ENCODE measurements around the gene GRIP2. TPM values are rescaled to one million over a fixed set of nuclear protein-coding genes. Genes with fewer than 3 reads are reported as not detected.

Gene GRIP2
- total RNA-seq = not detected in 2 replicates

DNA sequence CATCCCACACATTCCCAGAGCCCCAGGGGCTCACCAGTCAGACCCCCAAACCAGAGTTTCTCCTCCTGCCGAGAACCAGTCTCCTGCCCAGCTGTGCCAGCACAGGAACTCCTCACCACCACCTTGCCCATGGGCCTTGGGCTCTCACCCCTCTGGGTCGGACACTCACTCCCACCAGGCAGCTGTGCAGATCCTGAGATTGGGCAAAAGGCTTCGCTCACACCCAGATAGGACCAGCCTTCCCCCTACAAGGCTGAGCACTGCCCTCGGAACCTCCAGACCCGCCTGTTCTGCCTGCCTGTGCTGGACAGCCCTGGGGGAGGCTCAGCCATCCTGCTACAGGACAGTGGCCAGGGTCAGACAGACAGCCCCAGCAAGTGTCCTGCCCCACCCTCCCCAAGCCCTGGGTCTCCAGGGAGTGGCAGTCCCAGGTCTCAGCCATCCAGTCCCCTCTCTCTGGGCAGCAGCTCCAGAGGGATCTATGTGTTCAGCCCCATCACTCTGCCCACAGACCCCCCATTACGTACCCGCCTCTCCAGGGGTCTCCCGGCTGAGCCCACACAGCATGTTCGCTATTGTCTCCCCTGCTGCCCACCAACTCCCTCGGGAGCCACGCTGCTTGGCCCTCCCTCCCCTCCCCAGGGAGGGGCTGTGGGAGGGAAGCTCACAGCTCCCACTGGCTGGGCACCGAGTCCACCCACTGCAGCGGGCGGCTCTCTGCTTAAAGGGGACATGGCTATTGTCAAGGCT lies at the start of gene GRIP2:
Gene GRIP2, minus strand, starts transcription at position 601 of the 750 bp plus-strand sequence. Its CDS starts 34 bp downstream, at position 567.
- H3K9me3 Mint-ChIP-seq = no peaks in the 10 kb centered on the region
- H3K27me3 Mint-ChIP-seq (ENCODE audit: insufficient read depth) = no peaks in the 10 kb centered on the region
- no peaks in the 10 kb centered on the region for H3K36me3 Mint-ChIP-seq (ENCODE audit: low read depth)
- intact Hi-C loops (cut with micrococcal nuclease) = no loop called here
- DNase-seq (ENCODE audit: low spot score) = no peak
- no peaks in the 10 kb centered on the region for H3K4me1 Mint-ChIP-seq (ENCODE audit: low read depth)
- no peak within 1 kb of the TSS for H3K27ac Mint-ChIP-seq
- no peak within 1 kb of the TSS for H3K4me3 Mint-ChIP-seq

DNA sequence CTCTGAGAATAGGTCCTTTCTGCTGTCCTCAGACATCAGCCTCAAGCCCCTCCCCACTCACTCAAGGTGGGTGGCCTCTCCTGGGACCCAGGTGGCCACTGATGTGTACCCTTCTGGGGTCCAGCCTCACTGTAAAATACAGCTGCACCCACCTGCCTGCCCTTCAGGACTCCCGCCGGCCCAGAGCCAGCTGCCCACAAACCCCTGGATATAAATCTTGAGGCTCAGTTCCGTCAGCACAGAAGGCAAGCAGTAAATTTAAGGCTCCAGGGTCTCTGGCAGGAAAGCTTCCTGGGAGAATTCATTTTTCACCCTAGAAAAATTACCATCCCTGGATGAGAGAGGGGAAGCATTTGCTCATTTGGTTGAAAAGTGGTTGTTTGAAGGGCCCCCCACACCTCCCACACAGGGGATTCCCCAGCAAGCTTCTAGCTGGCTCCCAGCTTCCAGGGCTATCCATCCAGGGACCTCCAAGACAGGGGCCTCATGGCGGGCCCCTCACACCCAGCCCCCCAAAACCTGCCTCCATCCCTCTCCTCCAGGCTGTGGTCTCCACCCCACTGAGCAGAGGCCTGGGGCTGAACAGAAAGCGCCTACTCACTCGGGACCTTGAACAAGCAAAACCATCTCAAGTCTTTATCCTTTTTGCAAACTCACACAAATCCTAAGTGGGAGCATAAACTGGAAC lies 48.4 kb upstream of the GRIP2 start:
- H3K4me1 Mint-ChIP-seq (ENCODE audit: low read depth) = no peaks in the 10 kb centered on the region
- H3K9me3 Mint-ChIP-seq = no peaks in the 10 kb centered on the region
- H3K36me3 Mint-ChIP-seq (ENCODE audit: low read depth) = no peaks in the 10 kb centered on the region
- H3K4me3 Mint-ChIP-seq = no peak overlapping the region
- DNase-seq (ENCODE audit: low spot score) = no peak
- intact Hi-C loops (cut with micrococcal nuclease) = no loop called here
- peaks cover 9% of the 10 kb centered on the region for H3K27me3 Mint-ChIP-seq (ENCODE audit: insufficient read depth)
- H3K27ac Mint-ChIP-seq = no peak overlapping the region

DNA sequence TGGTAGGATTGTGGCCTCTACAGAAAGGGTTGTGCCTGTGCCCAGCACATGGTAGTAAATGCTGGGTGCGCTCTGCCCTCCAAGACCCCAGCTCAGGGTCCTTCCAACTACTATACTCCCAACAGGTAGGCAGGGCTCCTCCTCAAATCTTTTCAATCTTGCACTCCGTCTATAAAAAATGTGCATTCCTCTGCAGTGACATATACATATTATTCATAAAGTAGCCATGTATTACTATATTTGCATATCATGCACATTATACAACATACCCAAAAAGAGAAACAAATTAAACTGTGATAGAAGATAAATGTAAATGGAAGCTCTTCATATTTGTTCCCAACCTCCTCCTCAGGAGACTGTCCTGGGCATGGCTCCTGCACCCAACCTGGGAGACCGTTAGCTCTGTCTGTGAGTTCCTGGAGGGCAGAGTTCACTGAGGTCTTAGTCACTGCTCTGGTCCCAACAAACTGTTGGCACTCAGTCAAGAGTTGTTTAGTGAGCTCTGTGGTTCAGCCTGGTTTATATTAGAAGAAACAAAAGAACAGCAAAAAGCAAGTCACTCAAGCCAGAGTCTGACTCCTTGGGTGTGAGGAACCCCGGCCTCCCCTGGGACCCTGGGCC lies 47.7 kb upstream of the GRIP2 start:
- no peaks in the 10 kb centered on the region for H3K9me3 Mint-ChIP-seq
- no peak for DNase-seq (ENCODE audit: low spot score)
- no peaks in the 10 kb centered on the region for H3K4me1 Mint-ChIP-seq (ENCODE audit: low read depth)
- no peak overlapping the region for H3K27ac Mint-ChIP-seq
- H3K27me3 Mint-ChIP-seq (ENCODE audit: insufficient read depth) = peaks cover 9% of the 10 kb centered on the region
- no peak overlapping the region for H3K4me3 Mint-ChIP-seq
- H3K36me3 Mint-ChIP-seq (ENCODE audit: low read depth) = no peaks in the 10 kb centered on the region
- intact Hi-C loops (cut with micrococcal nuclease) = no loop called here

DNA sequence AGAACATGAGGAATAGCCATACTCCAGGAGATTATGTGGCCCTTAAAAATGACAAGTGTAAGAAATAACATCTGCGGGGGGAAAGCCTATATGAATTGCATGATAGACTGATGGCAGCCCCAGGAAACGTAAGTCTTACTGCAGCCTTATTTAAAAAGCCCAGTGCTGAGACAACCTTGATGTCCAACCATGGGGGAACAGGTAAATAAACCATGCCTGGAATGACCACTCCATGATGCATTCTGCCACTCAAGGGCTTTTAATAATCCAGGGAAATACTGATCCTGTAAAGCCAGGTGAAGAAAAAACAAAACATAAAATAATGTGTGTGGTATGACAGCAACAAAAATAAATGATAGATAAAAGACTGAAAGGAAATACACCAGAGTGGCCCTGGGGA lies 46.5 kb upstream of the GRIP2 start:
- H3K9me3 Mint-ChIP-seq = no peaks in the 10 kb centered on the region
- H3K4me3 Mint-ChIP-seq = no peak overlapping the region
- H3K27ac Mint-ChIP-seq = no peak overlapping the region
- intact Hi-C loops (cut with micrococcal nuclease) = no loop called here
- no peaks in the 10 kb centered on the region for H3K4me1 Mint-ChIP-seq (ENCODE audit: low read depth)
- DNase-seq (ENCODE audit: low spot score) = no peak
- peaks cover 9% of the 10 kb centered on the region for H3K27me3 Mint-ChIP-seq (ENCODE audit: insufficient read depth)
- no peaks in the 10 kb centered on the region for H3K36me3 Mint-ChIP-seq (ENCODE audit: low read depth)

DNA sequence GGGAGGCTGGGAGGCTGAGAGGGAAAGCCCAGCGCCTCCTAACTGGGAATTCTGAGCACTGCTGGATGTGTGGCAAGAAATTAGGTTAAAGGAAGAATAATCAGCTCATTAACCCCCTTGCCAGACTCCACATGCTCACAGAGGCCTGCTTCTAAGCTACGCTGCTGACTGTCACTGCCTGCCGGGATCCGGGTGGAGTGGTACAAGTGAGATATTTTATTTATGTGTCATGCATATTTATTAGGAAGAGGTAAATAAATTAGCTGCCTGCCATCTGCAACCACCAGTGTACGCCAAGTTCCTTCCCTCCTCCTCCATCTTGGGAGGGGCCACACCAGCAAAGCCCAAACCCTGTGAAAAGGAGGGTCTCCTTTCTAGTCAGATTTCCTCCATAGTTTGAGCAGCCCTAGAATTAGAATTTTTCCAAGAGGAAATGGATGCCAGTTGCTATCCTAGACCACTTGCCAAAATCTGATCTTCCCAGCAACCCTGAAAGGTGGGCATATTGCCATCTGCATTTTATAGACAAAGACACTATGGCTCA lies 43.5 kb upstream of the GRIP2 start:
- no peaks in the 10 kb centered on the region for H3K9me3 Mint-ChIP-seq
- intact Hi-C loops (cut with micrococcal nuclease) = no loop called here
- DNase-seq (ENCODE audit: low spot score) = no peak
- H3K4me3 Mint-ChIP-seq = no peak overlapping the region
- no peak overlapping the region for H3K27ac Mint-ChIP-seq
- H3K36me3 Mint-ChIP-seq (ENCODE audit: low read depth) = no peaks in the 10 kb centered on the region
- peaks cover 9% of the 10 kb centered on the region for H3K27me3 Mint-ChIP-seq (ENCODE audit: insufficient read depth)
- H3K4me1 Mint-ChIP-seq (ENCODE audit: low read depth) = no peaks in the 10 kb centered on the region

DNA sequence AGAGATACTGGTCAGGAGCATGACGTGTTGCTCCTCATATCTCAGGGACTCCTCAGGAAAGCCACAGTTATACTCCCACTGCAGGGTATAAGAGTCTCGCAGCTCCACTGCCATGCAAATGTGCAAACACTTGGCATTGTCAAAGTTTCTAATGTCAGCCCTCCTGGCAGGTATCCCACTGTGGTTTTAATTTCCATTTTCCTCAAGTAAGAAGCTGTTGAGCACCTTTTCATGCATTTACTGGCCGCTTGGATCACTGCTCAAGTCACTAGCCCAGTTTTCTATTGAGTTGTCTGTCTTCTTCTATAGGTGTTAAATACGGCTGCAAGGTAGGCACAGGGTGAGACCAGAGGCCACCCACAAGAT lies 41.9 kb upstream of the GRIP2 start:
- H3K9me3 Mint-ChIP-seq = no peaks in the 10 kb centered on the region
- H3K4me3 Mint-ChIP-seq = no peak overlapping the region
- no peak overlapping the region for H3K27ac Mint-ChIP-seq
- H3K27me3 Mint-ChIP-seq (ENCODE audit: insufficient read depth) = peaks cover 3% of the 10 kb centered on the region
- intact Hi-C loops (cut with micrococcal nuclease) = no loop called here
- DNase-seq (ENCODE audit: low spot score) = no peak
- no peaks in the 10 kb centered on the region for H3K36me3 Mint-ChIP-seq (ENCODE audit: low read depth)
- no peaks in the 10 kb centered on the region for H3K4me1 Mint-ChIP-seq (ENCODE audit: low read depth)

DNA sequence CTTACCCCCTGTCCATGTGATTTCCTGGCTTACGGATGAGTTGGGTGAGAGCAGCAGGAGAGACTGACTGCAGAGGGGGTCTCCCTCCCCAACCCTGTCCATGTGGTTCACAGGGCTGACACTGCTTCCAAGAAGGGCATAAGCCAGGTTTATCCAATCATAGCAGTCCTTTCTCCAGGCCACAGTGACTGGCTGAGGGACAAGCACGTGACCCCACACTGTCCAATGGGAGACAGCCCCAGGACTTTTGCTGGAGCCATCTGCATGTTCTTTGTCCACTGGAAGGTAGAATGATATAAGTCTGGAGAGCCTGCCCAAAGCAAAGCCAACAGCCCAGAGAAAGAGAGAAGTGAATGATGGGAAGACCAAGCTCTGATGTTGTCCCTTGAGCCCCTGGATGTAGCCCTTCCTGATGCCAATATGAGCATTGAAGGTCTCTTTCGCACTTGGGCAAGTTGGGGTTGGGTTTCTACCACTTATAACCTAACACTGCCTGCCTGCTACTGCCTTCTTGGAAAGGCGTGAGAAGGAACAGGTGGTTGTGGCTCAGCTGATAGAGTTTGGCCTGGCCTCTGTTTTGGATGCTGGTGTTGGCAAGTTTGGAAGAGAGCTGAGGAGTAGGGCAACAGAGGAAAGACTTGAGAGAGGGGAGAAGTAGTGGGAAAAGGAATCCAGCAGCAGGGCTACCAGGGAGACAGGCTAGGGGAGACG lies 41.3 kb upstream of the GRIP2 start:
- Mint-ChIP-seq H3K36me3 (ENCODE audit: low read depth) (no peaks in the 10 kb centered on the region), H3K27me3 (ENCODE audit: insufficient read depth) (peaks cover 3% of the 10 kb centered on the region), H3K4me1 (ENCODE audit: low read depth) (no peaks in the 10 kb centered on the region), H3K9me3 (no peaks in the 10 kb centered on the region), H3K27ac (no peak overlapping the region), H3K4me3 (no peak overlapping the region)
- intact Hi-C loops (cut with micrococcal nuclease) = no loop called here
- no peak for DNase-seq (ENCODE audit: low spot score)

DNA sequence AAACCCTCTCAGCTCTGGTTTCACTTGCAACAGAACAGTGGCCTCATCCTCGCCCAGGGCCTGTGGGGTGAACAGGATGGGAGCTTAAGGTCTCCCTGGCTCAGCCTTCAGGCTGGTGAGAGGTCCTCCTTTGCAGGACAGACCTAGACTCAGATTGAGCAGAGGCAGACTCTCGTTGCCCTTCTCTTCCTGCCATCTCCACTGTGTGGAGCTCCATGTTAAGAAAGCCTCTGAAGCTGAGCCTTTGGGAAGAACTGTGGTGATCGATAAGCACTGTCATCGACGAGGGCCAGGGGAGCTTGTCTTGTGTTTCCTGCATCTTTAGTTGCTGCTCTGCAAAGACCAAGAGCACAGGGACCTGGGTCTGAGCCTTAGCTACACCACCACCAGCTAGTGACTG lies 37.8 kb upstream of the GRIP2 start:
- intact Hi-C loops (cut with micrococcal nuclease) = no loop called here
- H3K36me3 Mint-ChIP-seq (ENCODE audit: low read depth) = no peaks in the 10 kb centered on the region
- H3K4me1 Mint-ChIP-seq (ENCODE audit: low read depth) = no peaks in the 10 kb centered on the region
- H3K4me3 Mint-ChIP-seq = no peak overlapping the region
- H3K9me3 Mint-ChIP-seq = no peaks in the 10 kb centered on the region
- no peak overlapping the region for H3K27ac Mint-ChIP-seq
- no peaks in the 10 kb centered on the region for H3K27me3 Mint-ChIP-seq (ENCODE audit: insufficient read depth)
- DNase-seq (ENCODE audit: low spot score) = no peak

DNA sequence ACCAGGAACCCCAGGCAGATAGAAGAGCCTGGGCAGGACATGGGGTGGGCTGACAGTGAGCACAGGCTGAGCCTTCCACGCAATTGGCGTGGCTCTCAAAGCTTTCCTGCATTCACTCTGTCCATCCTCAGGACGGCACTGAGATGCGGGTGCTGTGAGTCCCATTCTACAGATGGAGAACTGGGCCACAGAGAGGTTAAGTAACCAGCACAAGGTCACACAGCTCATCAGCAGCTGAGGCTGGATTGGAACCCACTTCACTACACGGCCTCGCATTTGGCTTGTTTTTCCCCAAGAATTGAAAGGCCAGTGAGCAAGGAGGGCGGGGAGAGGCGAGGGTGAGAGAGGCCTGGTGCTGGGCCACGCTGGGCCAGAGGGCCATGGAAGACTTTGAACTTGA lies 36.0 kb upstream of the GRIP2 start:
- H3K36me3 Mint-ChIP-seq (ENCODE audit: low read depth) = no peaks in the 10 kb centered on the region
- H3K9me3 Mint-ChIP-seq = no peaks in the 10 kb centered on the region
- intact Hi-C loops (cut with micrococcal nuclease) = no loop called here
- H3K27ac Mint-ChIP-seq = no peak overlapping the region
- H3K4me3 Mint-ChIP-seq = no peak overlapping the region
- no peaks in the 10 kb centered on the region for H3K27me3 Mint-ChIP-seq (ENCODE audit: insufficient read depth)
- no peak for DNase-seq (ENCODE audit: low spot score)
- H3K4me1 Mint-ChIP-seq (ENCODE audit: low read depth) = no peaks in the 10 kb centered on the region

DNA sequence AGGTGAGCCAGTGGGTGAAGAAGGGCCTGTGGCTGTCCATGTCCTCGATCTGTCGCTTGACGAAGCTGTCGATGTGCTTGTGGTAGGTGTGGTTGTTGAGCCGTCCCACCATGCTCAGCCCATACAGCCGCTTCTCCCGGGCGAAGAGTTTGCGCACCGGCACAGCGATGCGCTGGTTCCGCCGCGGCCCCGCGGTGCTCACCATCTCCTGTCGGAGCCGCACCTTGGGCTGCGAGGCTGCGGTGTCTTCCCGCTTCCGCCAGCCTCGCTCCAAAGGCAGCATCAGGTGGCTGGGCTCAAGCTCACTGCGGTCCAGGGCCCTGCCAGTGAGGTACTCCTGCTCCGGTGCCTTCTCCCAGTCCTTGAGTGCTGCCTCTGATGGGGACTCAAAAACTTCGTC lies 34.0 kb upstream of the GRIP2 start:
- intact Hi-C loops (cut with micrococcal nuclease) = no loop called here
- H3K36me3 Mint-ChIP-seq (ENCODE audit: low read depth) = no peaks in the 10 kb centered on the region
- H3K4me3 Mint-ChIP-seq = no peak overlapping the region
- H3K4me1 Mint-ChIP-seq (ENCODE audit: low read depth) = peaks cover 11% of the 10 kb centered on the region
- H3K27ac Mint-ChIP-seq = no peak overlapping the region
- DNase-seq (ENCODE audit: low spot score) = no peak
- H3K9me3 Mint-ChIP-seq = no peaks in the 10 kb centered on the region
- no peaks in the 10 kb centered on the region for H3K27me3 Mint-ChIP-seq (ENCODE audit: insufficient read depth)

DNA sequence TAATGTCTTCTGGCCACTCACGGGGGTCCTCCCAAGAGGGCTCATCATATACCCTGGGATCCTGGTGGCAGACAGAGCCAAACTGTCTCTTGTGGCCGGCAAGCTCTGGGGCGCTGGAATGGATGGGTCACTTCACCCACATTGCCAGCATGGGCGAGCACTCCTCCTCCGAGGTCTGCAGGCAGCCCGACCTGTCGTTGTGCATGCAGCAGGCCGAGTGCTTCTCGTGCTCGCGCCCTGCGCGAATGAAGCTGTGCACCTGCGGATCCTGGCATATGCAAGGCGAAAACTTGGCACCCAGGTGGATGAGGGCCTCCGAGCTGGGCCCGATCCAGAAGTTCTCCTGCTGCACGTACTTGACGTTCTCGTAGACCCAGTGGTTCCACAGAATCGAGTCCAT lies 33.6 kb upstream of the GRIP2 start:
- H3K9me3 Mint-ChIP-seq = no peaks in the 10 kb centered on the region
- H3K27me3 Mint-ChIP-seq (ENCODE audit: insufficient read depth) = no peaks in the 10 kb centered on the region
- intact Hi-C loops (cut with micrococcal nuclease) = no loop called here
- H3K27ac Mint-ChIP-seq = no peak overlapping the region
- no peaks in the 10 kb centered on the region for H3K36me3 Mint-ChIP-seq (ENCODE audit: low read depth)
- H3K4me3 Mint-ChIP-seq = no peak overlapping the region
- no peak for DNase-seq (ENCODE audit: low spot score)
- peaks cover 14% of the 10 kb centered on the region for H3K4me1 Mint-ChIP-seq (ENCODE audit: low read depth)

DNA sequence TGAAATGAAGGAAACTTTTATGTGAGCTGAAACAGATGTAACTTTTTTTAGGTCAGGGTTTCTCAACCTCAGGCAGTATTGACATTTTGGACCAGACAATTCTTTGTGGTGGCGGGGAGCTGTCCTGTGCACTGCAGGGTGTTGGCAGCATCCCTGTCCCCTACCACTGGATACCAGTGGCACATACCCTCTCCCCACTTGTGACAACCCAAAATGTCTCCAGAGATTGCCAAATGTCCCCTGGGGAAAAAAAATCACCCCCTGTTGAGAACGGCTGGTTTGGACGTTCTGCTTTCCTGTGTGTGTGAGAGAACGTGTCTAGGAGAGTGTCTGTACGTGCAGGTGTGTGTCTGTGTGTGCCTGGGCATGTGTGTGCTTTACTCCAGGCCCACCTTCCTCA lies 30.7 kb upstream of the GRIP2 start:
- H3K36me3 Mint-ChIP-seq (ENCODE audit: low read depth) = no peaks in the 10 kb centered on the region
- H3K27ac Mint-ChIP-seq = no peak overlapping the region
- intact Hi-C loops (cut with micrococcal nuclease) = no loop called here
- no peak overlapping the region for H3K4me3 Mint-ChIP-seq
- no peaks in the 10 kb centered on the region for H3K27me3 Mint-ChIP-seq (ENCODE audit: insufficient read depth)
- H3K4me1 Mint-ChIP-seq (ENCODE audit: low read depth) = peaks cover 14% of the 10 kb centered on the region
- no peaks in the 10 kb centered on the region for H3K9me3 Mint-ChIP-seq
- DNase-seq (ENCODE audit: low spot score) = no peak

DNA sequence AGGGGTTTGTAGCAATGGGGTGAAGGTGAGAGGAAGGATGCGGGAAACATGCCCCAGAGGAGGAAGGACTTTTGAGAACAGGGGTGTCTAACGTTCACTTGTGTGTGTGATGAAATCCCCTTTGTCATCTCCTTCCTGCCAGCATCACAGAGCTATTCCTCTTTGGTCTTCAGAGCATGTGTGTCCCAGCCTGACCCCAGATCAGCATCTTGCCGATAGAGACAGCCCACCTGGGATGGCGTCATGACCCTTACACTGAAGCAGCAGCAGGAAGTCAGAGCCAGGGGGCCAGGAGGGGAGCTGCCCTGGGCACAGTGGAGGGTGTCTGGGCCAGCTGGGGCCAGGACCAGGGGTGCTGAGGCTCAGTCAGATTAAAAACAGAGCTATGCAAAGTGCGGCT lies 29.9 kb upstream of the GRIP2 start:
- H3K27ac Mint-ChIP-seq = no peak overlapping the region
- DNase-seq (ENCODE audit: low spot score) = no peak
- no peaks in the 10 kb centered on the region for H3K27me3 Mint-ChIP-seq (ENCODE audit: insufficient read depth)
- no peaks in the 10 kb centered on the region for H3K36me3 Mint-ChIP-seq (ENCODE audit: low read depth)
- no peaks in the 10 kb centered on the region for H3K9me3 Mint-ChIP-seq
- H3K4me3 Mint-ChIP-seq = no peak overlapping the region
- H3K4me1 Mint-ChIP-seq (ENCODE audit: low read depth) = peaks cover 14% of the 10 kb centered on the region
- intact Hi-C loops (cut with micrococcal nuclease) = no loop called here
